HG02970 (cell line): Measurements from ENCODE around the gene MTHFSD.

Experiments
- ATAC-seq: cut with Tn5 transposase; IDR thresholded peaks from one replicate; pipeline ENCODE4 v1.9.1; 2021; ENCODE audit warnings: mild to moderate bottlenecking, moderate library complexity, moderate number of reproducible peaks; ENCODE audit not compliant: unreplicated experiment, low FRiP score

The MTHFSD gene

DNA sequence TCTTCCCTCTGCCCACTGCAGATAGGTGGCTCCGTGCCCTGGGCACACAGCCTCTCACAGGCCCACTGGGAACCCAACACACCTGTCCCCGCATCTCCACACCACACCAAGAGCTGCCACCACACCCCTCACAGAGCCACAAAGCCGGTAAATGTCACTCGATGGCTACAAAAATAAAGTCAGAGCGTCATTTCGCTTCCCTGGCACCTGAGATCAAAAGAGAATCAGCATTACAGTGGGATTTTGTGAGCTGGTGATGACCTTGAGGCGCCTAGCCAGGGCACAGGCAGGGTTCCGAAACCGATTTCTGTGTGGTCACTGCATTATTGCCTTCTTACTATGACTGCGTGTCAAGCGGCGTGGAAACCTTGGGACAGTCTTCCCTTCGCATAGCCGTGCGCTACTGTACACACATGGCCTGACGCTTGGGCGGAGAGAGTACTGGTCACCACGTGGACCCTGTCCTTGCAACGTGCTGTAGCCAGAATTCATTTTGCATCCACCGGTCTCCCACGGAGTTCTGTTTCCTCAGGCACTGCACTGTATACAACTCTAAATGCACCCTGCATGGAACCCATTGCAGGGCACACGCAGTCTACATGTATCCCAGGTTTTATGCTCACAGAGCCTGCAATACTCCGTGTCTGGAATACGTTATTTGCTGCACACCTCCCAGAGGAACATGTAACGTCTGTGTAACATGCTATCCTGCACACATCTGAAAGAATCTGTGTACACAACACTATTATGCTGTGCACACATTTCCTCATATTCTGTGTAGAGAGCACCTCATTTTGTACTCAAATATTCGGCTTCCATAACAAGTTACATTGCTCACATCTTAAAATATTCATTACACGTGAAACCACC, 50.5 kb downstream of the MTHFSD start:
- ATAC-seq, result no peak

DNA sequence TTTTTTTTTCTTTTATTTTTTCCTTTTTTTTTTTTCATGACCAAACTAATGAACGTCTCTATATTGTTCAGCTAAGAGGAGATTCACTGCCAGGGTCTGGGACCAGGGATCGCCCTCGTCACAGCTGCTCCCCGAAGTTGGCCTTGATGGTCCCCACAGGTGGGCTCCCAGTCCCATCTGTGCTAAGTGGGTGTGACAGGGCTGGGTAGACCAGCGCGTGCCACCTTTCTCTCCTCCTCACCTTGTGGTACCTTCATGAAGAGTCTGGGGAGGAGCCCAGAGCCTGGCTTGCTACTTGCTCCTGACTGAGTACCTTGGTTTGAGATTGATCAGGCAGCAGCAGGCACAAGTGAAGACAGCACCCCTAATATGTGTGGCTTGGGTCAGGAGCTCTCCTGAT, 51.2 kb downstream of the MTHFSD start:
- no peak for ATAC-seq

DNA sequence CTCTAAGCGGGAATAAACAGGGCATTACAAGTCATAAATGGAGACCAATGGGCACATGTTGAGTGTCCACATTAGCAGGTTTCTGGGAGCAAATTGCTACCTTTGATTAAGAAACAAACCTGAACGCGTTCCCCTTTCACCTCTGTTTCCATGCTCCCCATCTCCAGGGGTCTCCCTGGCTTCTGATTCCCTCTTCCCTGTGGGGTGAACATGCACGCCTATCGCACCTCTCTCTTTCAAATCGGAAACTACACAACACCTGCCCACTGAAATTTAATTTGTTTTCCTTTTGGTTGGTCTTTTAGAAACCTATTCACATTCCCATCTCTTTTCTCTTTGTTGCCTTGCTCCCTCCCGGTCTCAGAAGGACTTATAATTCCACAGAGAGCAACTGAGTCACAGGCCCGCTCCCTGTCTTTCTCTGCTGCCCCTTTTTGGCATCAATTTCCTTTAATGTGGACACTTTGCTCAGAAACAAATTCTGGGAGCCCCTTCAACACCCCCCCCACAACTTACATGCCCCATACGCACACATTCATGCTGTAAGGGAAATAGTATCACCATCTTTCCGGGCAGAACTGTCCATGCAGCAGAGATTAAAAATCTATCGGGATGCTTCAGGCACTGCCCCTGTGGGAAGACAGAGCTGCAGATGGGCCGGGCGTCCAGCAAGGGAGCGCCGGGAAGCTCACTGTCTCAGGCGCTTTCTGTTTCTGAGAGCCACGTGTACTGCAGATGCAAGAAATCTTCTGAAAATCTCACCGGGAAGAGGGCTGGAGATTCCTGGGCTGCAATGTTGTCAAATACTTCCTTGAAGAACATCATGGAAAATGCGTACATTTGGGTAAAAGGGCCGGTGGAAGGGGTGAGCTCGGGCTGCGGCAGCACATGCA, 51.9 kb downstream of the MTHFSD start:
- no peak for ATAC-seq

DNA sequence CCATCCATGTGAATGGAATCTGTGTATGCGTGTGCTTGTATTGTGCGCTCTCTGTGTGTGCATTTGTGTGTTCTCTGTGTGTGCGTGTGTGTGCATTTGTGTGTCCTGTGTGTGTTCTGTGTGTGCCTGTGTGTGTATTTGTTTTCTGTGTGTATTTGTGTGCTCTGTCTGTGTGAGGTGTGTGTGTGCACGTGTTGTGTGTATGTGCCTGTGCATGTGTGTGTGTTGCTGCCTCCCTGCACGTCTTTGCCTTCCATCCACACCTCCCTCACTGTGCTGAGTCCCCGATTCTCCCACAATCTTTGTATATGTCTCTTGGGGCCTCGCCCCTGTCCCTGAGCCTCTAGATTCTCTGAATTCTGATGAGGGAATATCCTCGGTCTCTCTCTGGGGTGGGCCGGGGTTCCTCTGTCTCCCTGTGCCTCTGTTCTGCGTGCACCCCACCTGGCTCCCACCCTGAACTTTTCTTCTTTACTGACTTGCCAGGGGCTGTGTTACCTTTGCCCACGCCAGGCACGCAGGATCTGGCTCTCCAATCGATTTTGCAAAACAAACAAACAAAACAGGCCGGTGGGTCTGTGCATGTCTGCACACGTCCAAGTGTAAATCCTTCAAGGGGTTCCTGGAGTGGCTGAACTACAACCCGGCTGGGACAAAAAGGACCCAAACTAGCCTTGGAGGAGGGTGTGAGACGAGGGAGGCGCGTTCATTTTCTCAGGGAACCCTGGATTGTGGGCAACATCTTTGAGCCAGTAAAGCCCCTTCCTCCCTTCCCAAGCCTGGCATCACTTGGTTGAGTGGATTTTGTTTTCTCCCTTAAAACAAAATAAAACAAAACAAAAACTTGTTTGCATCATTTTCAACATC, 52.8 kb downstream of the MTHFSD start:
- ATAC-seq, result no peak

DNA sequence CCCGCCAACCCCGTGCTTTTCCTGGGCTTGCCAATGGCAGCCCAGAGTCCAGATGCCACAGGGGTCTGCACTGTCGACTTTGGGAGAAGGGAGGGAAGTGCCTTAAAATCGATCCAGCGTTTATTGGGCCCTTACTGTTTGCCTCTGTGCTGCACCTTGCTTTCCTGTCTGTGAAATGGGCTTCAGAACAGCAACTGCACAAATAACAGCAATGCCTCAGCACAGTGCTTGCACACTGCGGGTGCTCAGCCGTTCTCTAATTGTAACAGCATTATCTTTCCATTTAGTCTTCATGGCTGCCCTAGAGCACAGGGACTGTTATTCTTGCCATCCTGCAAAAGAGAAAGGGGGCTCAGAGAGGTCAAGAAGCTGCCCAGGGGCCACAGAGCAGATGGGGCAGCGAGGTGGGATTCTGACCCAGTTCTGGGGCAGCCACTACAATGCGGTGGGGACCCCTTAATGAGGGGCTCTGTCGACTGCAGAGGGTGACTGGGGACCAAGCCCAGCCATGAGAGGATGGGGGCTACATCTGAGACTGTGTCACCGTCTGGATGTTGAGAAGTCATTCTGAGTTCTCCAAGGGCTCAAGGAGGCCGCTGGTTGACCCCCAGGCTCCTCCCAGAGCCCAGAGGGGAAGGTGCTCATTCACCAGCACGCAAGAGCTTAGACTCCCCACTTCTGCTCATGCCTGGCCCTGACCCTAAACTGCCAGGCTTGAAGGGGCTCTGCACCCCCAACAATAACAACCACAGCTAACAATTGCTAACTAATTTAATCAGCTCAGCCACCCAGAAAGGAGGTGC, 54.1 kb downstream of the MTHFSD start:
- no peak for ATAC-seq

DNA sequence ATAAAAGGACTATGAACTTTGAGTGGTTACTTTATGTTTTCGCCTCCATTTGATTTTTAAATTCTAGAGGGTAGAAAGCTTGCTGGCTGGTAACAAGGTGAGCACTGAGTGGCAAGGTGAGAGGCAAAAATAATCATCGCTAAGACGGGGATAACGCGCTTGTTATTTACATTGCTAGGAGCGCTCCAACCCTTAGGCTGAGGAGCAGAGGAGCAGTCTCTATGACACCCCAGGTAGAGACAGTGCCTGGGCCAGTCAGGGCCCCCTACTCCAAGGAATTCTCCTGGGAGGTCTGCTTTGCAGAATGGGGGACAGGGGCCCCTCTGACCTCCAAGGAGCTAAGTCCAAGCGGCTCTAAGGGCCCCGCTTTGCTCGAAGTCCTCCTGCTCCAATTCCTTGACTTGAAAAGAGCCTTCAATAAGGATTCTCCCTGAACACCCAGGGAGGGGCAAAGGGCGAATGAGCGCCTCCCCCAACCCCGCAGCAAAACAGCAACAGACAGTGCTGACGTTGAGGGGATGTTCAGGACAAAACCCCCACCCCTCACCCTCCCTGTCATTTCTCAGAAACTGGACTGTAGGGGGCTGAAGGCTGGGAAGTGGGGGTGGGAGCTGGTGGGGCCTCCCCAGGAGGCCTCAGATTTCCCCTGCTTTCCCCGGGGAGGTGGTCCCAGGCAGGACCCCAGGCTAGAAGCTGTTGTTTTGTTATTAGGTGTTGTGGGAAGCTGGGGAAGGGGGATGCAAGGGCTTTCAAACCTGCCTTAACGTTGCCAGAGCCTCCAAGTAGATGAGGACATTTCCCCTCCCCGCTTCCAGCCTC, 54.9 kb downstream of the MTHFSD start:
- no peak for ATAC-seq

DNA sequence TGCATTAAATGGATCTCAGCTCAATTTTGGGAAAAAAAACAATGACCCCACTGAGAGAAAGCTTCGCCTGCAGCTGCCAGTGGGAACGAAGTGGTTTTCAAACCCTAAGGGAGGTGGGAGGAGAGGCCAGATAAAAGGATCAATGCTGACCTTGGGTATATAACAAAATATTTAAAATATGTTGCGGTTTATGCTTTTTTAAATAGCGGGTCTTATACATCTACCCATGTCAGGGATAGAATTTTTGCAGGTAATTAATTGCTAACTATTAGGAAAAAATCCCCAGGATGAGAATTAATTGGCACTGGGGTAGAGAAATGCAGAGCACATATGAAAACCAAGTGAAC, 55.6 kb downstream of the MTHFSD start:
- ATAC-seq, result no peak

DNA sequence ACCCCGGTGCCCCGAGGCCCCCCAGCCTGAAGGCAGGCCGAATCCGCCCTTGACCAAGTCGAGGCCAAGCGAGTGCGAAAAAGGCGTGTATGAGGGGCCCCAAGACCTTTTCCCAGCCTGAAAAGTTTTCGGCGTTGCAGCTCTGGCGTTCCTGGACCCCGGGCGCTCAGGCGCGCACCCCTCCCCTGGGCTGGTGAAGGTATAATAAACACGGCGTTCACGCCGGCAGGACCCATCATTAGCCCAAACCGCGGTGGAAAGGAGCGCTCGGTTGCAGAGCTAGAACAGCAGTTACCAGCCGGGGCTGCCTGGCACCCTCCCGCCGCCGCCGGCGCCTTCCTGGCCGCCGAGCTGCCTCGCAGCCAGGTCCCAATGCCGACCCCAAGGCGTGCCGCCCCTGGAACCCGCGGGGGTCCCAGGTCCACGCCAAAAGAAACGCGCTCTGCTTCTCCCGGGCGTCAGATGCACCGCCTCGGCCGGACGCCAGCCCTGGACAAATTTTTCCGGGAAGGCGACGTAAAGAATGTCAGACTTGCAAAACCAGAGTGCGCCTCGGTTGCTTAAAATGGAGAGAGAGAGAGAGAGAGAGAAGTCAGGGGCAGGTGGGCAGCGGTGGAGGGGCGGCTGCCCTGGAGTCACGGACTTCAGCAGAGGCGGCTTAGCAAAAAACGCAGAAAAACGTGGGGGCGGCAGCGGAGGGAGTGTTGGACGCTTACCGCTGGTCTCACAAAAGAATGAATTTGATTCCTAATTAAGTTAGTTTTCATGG, 56.2 kb downstream of the MTHFSD start:
- ATAC-seq, result no peak

DNA sequence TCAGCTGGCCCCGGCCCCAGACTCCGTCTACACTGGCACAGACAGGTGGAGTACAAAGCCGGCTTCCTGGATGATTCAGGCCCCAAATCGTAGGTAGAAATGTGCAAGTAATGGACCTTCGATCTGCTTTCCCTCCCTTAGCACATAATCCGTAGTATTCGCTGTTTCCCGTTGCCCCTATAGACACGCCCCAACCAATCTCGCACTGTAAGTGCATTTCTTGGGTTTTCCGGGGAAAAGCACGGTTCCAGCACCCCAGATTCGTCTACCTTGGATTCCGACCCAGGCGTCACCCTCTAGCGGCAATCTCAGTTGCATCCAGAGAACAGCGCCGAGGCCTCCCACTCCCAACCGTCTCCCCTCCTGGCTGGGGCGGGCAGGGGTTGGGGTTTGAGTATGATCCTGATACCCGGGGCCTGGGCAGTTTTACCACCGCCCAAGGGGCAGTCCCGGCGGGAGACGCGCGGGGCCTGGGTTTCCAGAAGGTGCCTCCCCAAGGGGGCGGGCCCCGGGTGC, 56.8 kb downstream of the MTHFSD start:
- no peak for ATAC-seq

DNA sequence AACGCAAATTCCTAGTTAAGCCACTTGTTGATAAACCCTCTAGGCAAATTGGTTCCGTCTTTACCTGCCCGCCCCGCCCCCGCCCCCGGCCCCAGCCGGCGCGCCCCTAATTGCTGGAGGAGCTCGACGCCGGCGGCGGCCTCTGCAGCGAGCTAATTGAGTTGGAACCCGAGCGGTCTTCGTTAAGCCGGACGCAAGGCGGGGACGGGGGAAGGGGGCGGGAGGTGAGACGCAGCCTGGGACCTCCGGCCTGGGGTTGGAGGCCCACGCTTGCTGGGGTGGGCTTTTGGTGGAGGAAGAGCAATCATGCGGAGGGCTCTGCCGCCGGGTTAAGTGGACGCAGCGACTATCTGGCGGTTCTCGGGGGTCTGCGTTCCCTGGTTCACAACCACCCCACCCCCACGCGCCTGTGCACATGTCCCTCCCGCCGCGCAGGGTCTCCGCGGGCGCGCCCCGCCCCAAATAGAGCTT, 57.4 kb downstream of the MTHFSD start:
- no peak for ATAC-seq

DNA sequence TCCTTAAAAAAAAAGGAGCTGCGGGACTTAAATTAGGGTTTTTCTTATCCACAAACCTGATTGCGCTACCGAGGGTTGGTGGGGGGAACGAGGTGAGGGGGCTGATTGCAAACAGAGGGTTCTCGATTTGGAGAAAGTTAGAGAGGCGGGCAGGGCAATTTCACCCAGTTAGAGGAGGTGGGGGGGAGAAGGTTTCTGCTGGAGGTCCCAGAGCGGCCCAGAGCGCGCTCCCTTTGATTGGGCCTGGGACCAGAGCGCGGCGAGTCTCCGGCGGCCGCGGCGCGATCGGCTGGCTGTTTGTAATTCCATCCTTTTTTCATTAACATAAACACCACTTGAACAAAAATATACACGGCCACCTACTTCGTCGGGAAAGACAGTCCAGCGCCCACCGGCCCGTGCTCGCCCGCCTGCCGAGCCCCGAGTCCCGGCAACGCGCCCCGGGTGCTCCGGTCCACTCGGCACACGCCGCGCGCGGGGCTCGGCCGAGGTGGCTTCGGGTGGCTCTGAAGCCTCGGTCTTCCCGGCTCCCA, 58.0 kb downstream of the MTHFSD start:
- no peak for ATAC-seq

DNA sequence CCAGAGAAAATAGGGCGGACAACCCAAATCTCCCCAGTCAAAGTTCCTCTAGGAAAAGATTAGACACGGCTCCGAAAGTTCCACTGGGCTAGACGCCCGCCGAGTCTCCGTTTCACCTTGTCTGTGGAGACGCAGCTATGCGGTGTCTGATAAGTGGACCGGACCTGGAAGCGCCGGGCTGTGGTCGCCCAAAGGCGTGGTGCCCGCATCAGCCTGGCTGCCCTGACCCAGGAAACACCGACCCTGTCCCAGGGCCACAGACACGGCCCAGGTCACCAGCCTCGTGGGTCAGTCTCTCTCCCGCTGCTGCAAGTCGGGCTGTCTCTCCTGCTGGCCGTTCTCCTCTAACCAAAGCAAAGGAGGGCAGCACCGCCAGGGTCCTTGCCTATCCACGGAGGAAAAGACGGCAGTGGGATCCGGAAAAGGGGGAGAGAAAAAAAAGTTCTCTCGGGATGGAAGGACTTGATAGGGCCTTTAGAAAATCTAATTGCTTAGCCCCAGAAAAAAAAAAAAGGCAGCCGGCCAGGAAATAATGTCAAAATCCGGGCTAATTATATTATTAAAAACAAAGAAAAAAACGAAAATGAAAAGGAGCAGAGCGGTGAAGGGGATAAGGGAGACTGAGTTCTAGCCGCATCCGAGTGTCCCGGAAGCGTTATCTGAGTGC, 58.6 kb downstream of the MTHFSD start:
- no peak for ATAC-seq

DNA sequence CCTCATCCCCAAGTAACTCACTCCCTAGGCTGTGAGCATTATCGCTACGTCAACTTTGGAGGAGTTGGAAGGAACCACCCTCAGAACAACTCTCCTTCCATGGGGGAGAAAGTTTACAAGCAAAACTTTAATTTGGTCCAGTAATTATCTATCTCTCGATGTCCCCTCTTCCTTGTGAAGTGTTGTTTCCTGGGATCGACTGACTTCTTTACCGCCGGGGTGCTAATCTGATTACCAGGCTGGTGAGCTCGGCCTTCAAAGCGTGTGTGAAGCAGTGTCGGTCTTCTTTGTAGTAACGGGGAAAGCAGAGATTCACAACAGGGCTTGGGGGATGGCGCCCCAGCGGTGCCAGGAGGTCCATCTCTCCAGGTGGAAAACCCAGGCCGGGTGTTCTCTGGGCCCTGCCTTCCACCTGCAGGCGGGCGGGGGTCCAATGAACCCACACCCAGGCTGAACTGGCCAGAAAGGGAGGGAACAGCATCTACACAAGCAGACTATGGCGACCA, 59.2 kb downstream of the MTHFSD start:
- ATAC-seq, result no peak

DNA sequence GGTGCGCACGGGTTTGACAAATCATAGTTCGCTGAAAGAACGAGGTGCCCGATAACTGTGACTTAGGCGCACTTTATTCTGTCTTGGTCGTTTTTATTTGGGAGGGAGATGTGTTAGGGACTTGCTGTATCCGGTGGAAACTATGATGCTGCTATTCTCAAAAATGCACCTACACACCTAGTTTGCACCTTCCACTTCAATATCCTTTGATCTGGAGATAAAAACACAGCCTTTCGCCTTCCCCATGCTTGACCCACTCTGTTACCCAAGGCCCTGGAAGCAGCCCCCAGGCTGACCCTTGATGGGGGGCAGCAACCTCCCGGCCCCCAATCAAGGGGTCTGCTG, 59.7 kb downstream of the MTHFSD start:
- ATAC-seq, result no peak

DNA sequence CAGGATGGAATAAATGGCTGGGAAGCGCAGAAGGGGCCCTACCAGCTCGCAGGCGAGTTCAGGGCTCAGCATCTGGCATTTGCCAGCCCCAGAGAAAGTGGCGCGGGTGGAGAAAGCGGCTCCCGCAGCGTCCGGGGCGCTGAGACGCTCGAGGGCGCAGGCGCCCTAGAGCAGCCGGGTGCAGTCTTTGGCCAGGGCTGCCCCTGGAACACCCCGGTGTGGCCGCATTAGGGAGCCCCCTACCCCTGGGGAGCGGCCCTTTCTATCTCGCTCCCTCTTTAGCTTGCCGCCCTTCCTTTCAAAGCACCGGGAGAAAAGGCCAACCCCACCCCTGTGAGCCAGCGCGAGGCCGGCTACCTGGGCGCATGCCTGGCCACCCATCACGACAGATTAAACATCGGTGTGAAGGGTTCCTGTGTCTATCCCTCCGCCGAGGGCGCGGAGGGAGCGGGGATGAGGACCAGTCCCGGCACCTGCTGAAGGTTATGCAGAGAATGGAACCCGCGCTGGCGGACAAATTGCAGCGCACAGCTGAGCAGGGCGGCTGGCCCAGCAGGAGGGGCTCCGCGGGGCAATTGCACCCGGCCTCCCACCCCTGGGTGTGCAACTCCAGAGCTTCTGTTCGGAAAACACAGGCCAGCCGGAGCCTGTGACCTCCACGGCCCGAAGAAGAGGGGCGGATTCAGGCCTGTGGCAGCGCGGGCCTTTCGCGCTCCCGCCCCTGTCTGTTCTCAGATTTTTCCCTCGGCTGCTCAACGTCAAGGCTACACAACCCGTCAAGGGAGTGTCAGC, 60.3 kb downstream of the MTHFSD start:
- ATAC-seq, result no peak

DNA sequence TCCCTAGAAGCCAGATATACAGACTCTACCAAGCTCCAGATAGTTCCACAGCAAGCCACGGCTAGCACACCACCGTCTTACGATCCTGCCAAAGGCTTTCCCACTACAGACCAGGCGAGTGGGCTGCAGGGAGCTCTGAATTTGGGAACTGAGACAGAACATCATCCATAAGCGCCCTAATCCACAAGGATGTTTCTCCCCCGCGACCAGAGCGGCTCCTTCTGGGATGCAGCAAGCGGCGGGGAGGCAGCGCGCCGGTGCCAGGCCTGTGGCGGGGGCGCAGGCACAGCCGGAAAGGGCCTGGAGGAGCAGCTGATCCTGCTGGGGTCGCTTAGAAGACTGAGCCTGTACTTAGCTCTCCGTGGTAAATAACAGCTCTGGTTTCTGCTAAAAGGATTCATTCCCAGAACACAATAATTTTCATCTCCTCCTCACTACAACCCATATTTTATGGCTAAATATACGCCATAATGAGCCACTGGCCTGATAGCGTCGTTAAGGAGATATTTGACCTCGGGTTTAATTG, 60.9 kb downstream of the MTHFSD start:
- ATAC-seq, result no peak
